Measurements from ENCODE around the gene RRP1.

- TF ChIP-seq BRCA1 (CRISPR knock-in tag; IDR thresholded peaks at IDR 0.05) (no peak), ZNF138 (CRISPR knock-in tag; IDR thresholded peaks at IDR 0.05; ENCODE audit: low read depth) (no peak), PAF1 (CRISPR knock-in tag; IDR thresholded peaks at IDR 0.05) (no peak), CHD4 (IDR thresholded peaks at IDR 0.05; ENCODE audit: borderline replicate concordance, low read length) (no peak), ADNP (CRISPR knock-in tag; IDR thresholded peaks at IDR 0.05) (no peak), BCL6 (CRISPR knock-in tag; IDR thresholded peaks at IDR 0.05) (no peak)
- TF ChIP-seq, protein P1, sequence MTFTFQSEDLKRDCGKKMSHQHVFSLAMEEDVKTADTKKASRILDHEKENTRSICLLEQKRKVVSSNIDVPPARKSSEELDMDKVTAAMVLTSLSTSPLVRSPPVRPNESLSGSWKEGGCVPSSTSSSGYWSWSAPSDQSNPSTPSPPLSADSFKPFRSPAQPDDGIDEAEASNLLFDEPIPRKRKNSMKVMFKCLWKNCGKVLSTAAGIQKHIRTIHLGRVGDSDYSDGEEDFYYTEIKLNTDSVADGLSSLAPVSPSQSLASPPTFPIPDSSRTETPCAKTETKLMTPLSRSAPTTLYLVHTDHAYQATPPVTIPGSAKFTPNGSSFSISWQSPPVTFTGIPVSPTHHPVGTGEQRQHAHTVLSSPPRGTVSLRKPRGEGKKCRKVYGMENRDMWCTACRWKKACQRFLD (CRISPR knock-in tag; IDR thresholded peaks at IDR 0.05; ENCODE audit: borderline replicate concordance), result no peak
Measured at GRCh38 chr21:43801006-43801783, 11.8 kb downstream of the RRP1 start.
